ENCODE data around the gene KRT6A.
"Not testable (repeated sequence)": the region's sequence is repeated elsewhere in the genome, so short reads cannot be mapped to it uniquely, and the experiment has no call there.

Gene KRT6A

DNA sequence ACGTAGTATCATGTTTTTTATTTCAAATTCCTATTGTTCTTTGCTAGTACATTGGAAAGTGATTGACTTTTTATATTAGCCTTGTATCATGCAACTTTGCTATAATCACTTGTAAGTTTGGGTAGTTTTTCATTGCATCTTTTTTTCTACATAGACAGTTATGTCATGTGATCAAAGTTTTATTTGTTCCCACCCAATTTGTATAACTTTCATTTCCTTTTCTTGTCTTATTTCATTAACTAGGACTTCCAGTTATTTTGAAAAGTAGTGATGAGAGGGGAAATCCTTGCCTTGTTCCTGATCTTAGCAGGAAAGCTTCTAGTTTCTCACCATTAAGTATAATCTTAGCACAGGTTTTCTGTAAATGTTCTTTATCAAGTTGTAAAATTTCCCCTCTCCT lies 9.8 kb upstream of the KRT6A start:
- H3K4me3 ChIP-seq (ENCODE audit: low read depth, low read length) = no peak overlapping the region
- TF ChIP-seq, protein P1, sequence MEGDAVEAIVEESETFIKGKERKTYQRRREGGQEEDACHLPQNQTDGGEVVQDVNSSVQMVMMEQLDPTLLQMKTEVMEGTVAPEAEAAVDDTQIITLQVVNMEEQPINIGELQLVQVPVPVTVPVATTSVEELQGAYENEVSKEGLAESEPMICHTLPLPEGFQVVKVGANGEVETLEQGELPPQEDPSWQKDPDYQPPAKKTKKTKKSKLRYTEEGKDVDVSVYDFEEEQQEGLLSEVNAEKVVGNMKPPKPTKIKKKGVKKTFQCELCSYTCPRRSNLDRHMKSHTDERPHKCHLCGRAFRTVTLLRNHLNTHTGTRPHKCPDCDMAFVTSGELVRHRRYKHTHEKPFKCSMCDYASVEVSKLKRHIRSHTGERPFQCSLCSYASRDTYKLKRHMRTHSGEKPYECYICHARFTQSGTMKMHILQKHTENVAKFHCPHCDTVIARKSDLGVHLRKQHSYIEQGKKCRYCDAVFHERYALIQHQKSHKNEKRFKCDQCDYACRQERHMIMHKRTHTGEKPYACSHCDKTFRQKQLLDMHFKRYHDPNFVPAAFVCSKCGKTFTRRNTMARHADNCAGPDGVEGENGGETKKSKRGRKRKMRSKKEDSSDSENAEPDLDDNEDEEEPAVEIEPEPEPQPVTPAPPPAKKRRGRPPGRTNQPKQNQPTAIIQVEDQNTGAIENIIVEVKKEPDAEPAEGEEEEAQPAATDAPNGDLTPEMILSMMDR (IDR thresholded peaks at IDR 0.05; ENCODE audit: low read depth, low read length, missing control alignments) = no peak
- DNase-seq (ENCODE audit: low read depth) = no peak

DNA sequence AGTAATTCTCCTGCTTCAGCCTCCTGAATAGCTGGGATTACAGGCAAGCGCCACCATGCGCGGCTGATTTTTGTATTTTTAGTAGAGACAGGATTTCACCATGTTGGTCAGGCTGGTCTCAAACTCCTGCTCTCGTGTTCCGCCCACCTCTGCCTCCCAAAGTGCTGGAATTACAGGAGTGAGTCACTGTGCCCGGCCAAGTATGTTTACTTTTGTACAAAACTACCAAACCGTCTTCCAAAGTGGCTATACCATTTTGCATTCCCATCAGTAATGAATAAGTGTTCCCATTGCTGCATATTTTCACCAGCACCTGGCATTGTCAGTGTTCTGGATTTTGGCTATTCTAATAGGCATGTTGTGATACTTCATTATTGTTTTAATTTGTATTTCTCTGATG lies 8.4 kb upstream of the KRT6A start:
- no peak overlapping the region for H3K4me3 ChIP-seq (ENCODE audit: low read depth, low read length)
- TF ChIP-seq, protein P1 (IDR thresholded peaks at IDR 0.05; ENCODE audit: low read depth, low read length, missing control alignments) = no peak
- no peak for DNase-seq (ENCODE audit: low read depth)

DNA sequence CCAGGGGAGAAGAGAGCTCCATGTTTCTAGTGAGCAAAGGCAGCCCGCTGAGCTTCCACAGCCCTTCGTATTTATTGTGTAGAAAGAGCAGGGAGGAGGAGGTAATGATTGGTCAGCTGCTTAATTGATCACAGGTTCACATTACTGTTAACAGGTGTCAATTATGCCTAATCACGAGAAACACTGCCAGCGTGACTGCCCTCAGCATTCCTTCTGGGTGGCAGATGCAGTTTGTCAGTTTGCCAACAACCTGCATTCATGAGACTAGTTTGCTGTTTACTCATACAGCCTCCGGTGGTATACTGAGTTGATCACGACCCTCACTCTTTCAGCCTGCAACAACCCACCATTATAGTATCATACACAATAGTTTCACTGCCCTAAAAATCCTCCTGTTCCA lies 7.5 kb upstream of the KRT6A start:
- not testable (repeated sequence) for H3K4me3 ChIP-seq (ENCODE audit: low read depth, low read length); DNase-seq (ENCODE audit: low read depth)

DNA sequence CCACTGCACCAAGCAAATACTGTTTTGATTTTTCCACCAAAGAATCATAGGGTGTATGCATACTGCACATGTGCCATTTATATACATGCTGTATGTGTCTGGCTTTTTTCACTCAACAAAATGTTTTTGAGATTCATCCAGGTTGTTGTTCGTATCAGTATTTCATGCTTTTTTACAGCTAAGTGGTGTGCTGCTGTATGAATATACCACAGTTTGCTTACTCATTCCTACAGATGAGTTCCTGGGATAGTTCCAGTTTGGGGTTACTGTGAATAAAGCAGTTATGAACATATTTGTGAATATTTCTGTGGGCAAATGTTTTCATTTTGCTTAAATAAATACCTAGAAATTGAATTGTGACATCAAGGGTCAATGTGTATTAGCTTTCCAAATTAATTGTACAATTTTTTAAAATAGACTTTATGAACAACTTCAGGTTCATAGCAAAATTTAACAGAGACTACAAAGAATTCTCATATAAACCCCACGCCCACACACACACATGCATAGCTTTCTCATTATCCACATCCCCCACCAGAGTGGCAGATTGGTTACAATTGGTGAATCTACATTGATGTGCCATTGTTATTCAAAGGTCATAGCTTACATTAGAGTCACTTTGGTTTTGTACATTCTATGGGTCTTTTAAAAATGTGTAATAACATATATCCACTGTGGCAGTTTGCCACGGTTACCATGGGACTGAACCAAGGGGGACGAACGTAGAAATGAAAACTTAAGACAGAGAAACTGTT lies 6.9 kb upstream of the KRT6A start:
- no peak overlapping the region for H3K4me3 ChIP-seq (ENCODE audit: low read depth, low read length)
- no peak for DNase-seq (ENCODE audit: low read depth)
- TF ChIP-seq, protein P1 (IDR thresholded peaks at IDR 0.05; ENCODE audit: low read depth, low read length, missing control alignments) = no peak

DNA sequence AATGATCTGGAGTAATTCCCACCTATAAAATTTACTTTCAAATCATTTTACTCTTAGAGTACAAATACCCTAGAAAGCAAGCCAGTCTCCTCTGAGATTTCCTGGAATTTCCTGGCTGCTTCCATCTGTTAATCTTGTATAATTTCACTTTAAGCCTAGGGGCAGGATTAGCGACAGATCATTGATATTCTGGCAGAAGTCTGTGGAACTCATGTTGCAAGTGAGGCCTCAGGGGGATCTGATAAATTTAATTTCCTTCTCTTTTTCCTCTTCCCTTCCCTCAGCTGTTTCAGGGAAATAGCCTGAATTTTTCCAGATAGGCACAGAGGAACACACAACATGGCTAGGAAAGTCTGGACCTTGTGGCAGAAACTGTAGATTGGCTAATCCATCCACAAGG lies 5.9 kb upstream of the KRT6A start:
- DNase-seq (ENCODE audit: low read depth) = no peak
- TF ChIP-seq, protein P1 (IDR thresholded peaks at IDR 0.05; ENCODE audit: low read depth, low read length, missing control alignments) = no peak
- no peak overlapping the region for H3K4me3 ChIP-seq (ENCODE audit: low read depth, low read length)

DNA sequence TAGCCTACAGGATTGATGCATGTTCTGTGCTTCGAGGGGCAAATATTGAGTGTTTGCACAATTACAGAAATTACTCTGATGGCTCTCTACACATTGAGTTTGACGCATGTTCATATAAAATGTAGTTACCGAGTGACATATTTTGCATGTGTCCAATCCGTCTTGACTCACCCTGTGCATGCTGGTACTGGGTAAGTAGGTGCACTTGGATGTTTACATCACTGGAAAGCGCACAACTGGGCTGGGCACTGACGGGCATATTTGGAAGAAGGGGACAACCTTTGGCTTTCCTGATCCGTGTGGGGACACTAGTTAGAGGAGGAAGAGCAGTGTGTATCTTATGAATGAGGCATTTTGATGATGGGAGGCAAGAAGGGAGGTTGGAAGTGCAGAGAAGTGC lies 4.9 kb upstream of the KRT6A start:
- no peak for DNase-seq (ENCODE audit: low read depth)
- TF ChIP-seq, protein P1 (IDR thresholded peaks at IDR 0.05; ENCODE audit: low read depth, low read length, missing control alignments) = no peak
- no peak overlapping the region for H3K4me3 ChIP-seq (ENCODE audit: low read depth, low read length)

DNA sequence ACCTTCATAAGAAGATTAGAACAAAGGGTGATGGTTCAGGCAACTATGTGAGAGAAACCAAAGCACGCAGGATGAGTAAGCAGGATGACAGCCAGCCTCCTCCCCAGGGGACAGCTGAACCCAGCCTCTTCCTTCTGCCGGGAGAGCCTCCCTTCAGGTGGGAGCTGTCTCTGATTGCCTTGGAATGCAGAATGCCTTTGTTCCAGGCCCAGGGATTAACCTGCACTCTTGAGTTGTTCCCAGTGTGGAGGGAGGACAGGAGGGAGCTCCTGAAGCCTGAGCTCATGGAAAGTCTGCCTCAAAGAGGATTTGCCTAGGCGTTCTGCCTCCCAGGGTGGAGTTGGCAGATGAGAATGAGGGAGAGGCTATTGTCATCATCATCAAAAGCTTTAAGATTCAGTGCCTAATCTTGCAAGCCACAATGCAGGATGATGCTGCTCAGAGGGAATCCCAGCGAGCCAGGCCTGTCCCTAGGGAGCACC lies 3.6 kb upstream of the KRT6A start:
- TF ChIP-seq, protein P1 (IDR thresholded peaks at IDR 0.05; ENCODE audit: low read depth, low read length, missing control alignments) = no peak
- H3K4me3 ChIP-seq (ENCODE audit: low read depth, low read length) = no peak overlapping the region
- no peak for DNase-seq (ENCODE audit: low read depth)
